ENCODE data around the gene SALL3.
"Not testable (repeated sequence)": the region's sequence is repeated elsewhere in the genome, so short reads cannot be mapped to it uniquely, and the experiment has no call there.

Gene SALL3

GRCh38 chr18:78979730-78980278, at the start of gene SALL3:
Gene SALL3 (plus strand): TSS chr18:78979818. CDS start chr18:78980275, 457 bp downstream.
- DNase-seq (ENCODE audit: low read depth, low spot score): no peak
- peak within 1 kb of the TSS; percentile 51 for H3K27ac ChIP-seq

- no peak overlapping the region for H3K27ac ChIP-seq
- DNase-seq (ENCODE audit: low read depth, low spot score): no peak
Measured at GRCh38 chr18:78932281-78932680, 47.3 kb upstream of the SALL3 start.

- no peak overlapping the region for H3K27ac ChIP-seq
- no peak for DNase-seq (ENCODE audit: low read depth, low spot score)
Measured at GRCh38 chr18:78934003-78934402, 45.6 kb upstream of the SALL3 start.

- no peak overlapping the region for H3K27ac ChIP-seq
- no peak for DNase-seq (ENCODE audit: low read depth, low spot score)
Measured at GRCh38 chr18:78934551-78935225, 44.9 kb upstream of the SALL3 start.

GRCh38 chr18:78935406-78935805, 44.2 kb upstream of the SALL3 start:
- DNase-seq (ENCODE audit: low read depth, low spot score): no peak
- H3K27ac ChIP-seq: no peak overlapping the region

- no peak for DNase-seq (ENCODE audit: low read depth, low spot score)
- no peak overlapping the region for H3K27ac ChIP-seq
Measured at GRCh38 chr18:78936251-78937005, 43.2 kb upstream of the SALL3 start.

- H3K27ac ChIP-seq: no peak overlapping the region
- no peak for DNase-seq (ENCODE audit: low read depth, low spot score)
Measured at GRCh38 chr18:78937166-78937565, 42.5 kb upstream of the SALL3 start.

GRCh38 chr18:78939105-78939504, 40.5 kb upstream of the SALL3 start:
- no peak for DNase-seq (ENCODE audit: low read depth, low spot score)
- no peak overlapping the region for H3K27ac ChIP-seq

- no peak overlapping the region for H3K27ac ChIP-seq
- DNase-seq (ENCODE audit: low read depth, low spot score): no peak
Measured at GRCh38 chr18:78939734-78940494, 39.7 kb upstream of the SALL3 start.

- not testable (repeated sequence) for H3K27ac ChIP-seq; DNase-seq (ENCODE audit: low read depth, low spot score)
Measured at GRCh38 chr18:78942236-78942635, 37.4 kb upstream of the SALL3 start.

- H3K27ac ChIP-seq: no peak overlapping the region
- no peak for DNase-seq (ENCODE audit: low read depth, low spot score)
Measured at GRCh38 chr18:78945628-78946027, 34.0 kb upstream of the SALL3 start.

- no peak overlapping the region for H3K27ac ChIP-seq
- DNase-seq (ENCODE audit: low read depth, low spot score): no peak
Measured at GRCh38 chr18:78947291-78947690, 32.3 kb upstream of the SALL3 start.

GRCh38 chr18:78948221-78948620, 31.4 kb upstream of the SALL3 start:
- DNase-seq (ENCODE audit: low read depth, low spot score): no peak
- H3K27ac ChIP-seq: no peak overlapping the region

GRCh38 chr18:78948707-78949106, 30.9 kb upstream of the SALL3 start:
- no peak for DNase-seq (ENCODE audit: low read depth, low spot score)
- no peak overlapping the region for H3K27ac ChIP-seq

- no peak for DNase-seq (ENCODE audit: low read depth, low spot score)
- no peak overlapping the region for H3K27ac ChIP-seq
Measured at GRCh38 chr18:78949216-78949615, 30.4 kb upstream of the SALL3 start.

- no peak for DNase-seq (ENCODE audit: low read depth, low spot score)
- H3K27ac ChIP-seq: no peak overlapping the region
Measured at GRCh38 chr18:78950386-78950785, 29.2 kb upstream of the SALL3 start.

- no peak overlapping the region for H3K27ac ChIP-seq
Measured at GRCh38 chr18:78953566-78953965, 26.1 kb upstream of the SALL3 start.

GRCh38 chr18:78955051-78955450, 24.6 kb upstream of the SALL3 start:
- no peak for DNase-seq (ENCODE audit: low read depth, low spot score)
- no peak overlapping the region for H3K27ac ChIP-seq

More at GRCh38 chr18:78953566-78953965, 26.1 kb upstream of the SALL3 start:
- no peak for DNase-seq (ENCODE audit: low read depth, low spot score)

- no peak overlapping the region for H3K27ac ChIP-seq
- DNase-seq (ENCODE audit: low read depth, low spot score): no peak
Measured at GRCh38 chr18:78957140-78957539, 22.5 kb upstream of the SALL3 start.

- no peak for DNase-seq (ENCODE audit: low read depth, low spot score)
- H3K27ac ChIP-seq: no peak overlapping the region
Measured at GRCh38 chr18:78960709-78961108, 18.9 kb upstream of the SALL3 start.

- no peak overlapping the region for H3K27ac ChIP-seq
- no peak for DNase-seq (ENCODE audit: low read depth, low spot score)
Measured at GRCh38 chr18:78962098-78962497, 17.5 kb upstream of the SALL3 start.

Measured in epithelial cell of prostate (primary cell).